Sigmoid colon (tissue), 7 donors: ENCODE measurements around the gene LRP1. TPM values are rescaled to one million over a fixed set of nuclear protein-coding genes. Genes with fewer than 3 reads are reported as not detected.
A peak's percentile ranks its signal among the peaks of the same experiment; 100 is the strongest.

ENCODE experiments used
- DNase-seq: peaks from one replicate; pipeline ENCODE4 v3.0.0-alpha.2; 2019
- H3K27ac ChIP-seq, 4 donors: fragments of 200-600 bp; sonication (generic); one replicate each; pipeline ENCODE4 v1.5.1; 2016 to 2019; ENCODE audit warnings: mild to moderate bottlenecking in 1 of 4
- H3K27me3 ChIP-seq, 3 donors: fragments of 200-600 bp; sonication (generic); one replicate each; pipeline ENCODE4 v1.5.1; 2019; ENCODE audit warnings: mild to moderate bottlenecking in 1 of 3
- H3K36me3 ChIP-seq, 4 donors: fragments of 200-600 bp; sonication (generic); one replicate each; pipeline ENCODE4 v1.5.1; 2016 to 2019
- H3K4me1 ChIP-seq, 4 donors: fragments of 200-600 bp; sonication (generic); one replicate each; pipeline ENCODE4 v1.5.1; 2017 to 2019
- H3K4me3 ChIP-seq, 4 donors: fragments of 200-600 bp; sonication (generic); one replicate each; pipeline ENCODE4 v1.5.1; 2017 to 2019; ENCODE audit warnings: mild to moderate bottlenecking in 2 of 4, moderate library complexity in 1 of 4
- H3K9me3 ChIP-seq, 4 donors: fragments of 200-600 bp in 3 of 4; sonication (generic) in 3 of 4; one replicate each; pipeline versions ENCODE4 v1.5.1 to v1.6.1; 2013 to 2019
- CTCF ChIP-seq, 4 experiments: fragments of 450-650 bp in 3 of 4; fragments of 200-600 bp in 1 of 4; IDR thresholded peaks; one replicate each; pipeline ENCODE4 v1.5.1; 2016 to 2019; ENCODE audit warnings: antibody characterized with exemption in 4 of 4, mild to moderate bottlenecking in 3 of 4, moderate library complexity in 2 of 4
- EP300 ChIP-seq, 4 donors: sonication (generic); formaldehyde crosslinking; IDR thresholded peaks; one replicate each; pipeline ENCODE4 v1.6.1; 2017; ENCODE audit warnings: antibody characterized with exemption in 4 of 4
- POLR2A ChIP-seq, 2 donors: fragments of 450-650 bp; IDR thresholded peaks; one replicate each; pipeline ENCODE4 v1.6.1; 2016; ENCODE audit warnings: antibody characterized with exemption in 2 of 2, mild to moderate bottlenecking in 2 of 2, moderate library complexity in 2 of 2
- POLR2AphosphoS5 ChIP-seq, 4 donors: sonication (generic); formaldehyde crosslinking; IDR thresholded peaks; one replicate each; pipeline ENCODE4 v1.6.1; 2017; ENCODE audit warnings: antibody characterized with exemption in 4 of 4
- WGBS, 2 donors: extraction: QIAGEN DNeasy Blood & Tissue Kit; methylation state at CpG; one replicate each; pipeline ENCODE4 v1.1.7; 2013; 5-methylcytosine and 5-hydroxymethylcytosine counted together
- intact Hi-C: fragments of 100-400 bp; cut with DNase I; formaldehyde crosslinking; loops from one replicate; pipeline ENCODE4 v1.15.1; 2023
- polyA plus RNA-seq, 3 donors: library from polyadenylated mRNA; stranded (reverse); fragments of 200-250 nt; gene quantifications; one replicate each; pipeline ENCODE4 v1.2.3, GENCODE V29; 2013
- total RNA-seq, 4 donors: library from RNA; depleted of rRNA; stranded (reverse); fragments of >200 nt; gene quantifications; one replicate each; pipeline ENCODE4 v1.1.0, GENCODE V29; 2016
- donor health status: healthy with polysubstance abuse.
- donor health status: Bipolar disorder and iron deficiency.
- donor health status: healthy.

Gene LRP1
- total and polyA plus RNA-seq, 7 donors: 11.4 to 262 (median 147) TPM

GRCh38 chr12:57214398-57214781 is 86.1 kb downstream of the LRP1 start:
- DNase-seq: no peak
- H3K4me3 ChIP-seq: no peak overlapping the region
- peaks cover 0 to 35% (median 22%) of the 10 kb centered on the region in 4 donors for H3K36me3 ChIP-seq
- WGBS, 2 donors: 3% methylated on average over 14 of the region's 14 CpGs
- H3K27ac ChIP-seq: no peak overlapping the region
- H3K9me3 ChIP-seq: no peaks in the 10 kb centered on the region
- intact Hi-C loops: loop anchor here (1.0 kb wide), 1 partner anchor 25 kb away; no protein-coding TSS in a partner anchor
- H3K27me3 ChIP-seq: peaks cover 41 to 58% (median 47%) of the 10 kb centered on the region in 3 donors
- H3K4me1 ChIP-seq: peaks cover 0 to 32% (median 28%) of the 10 kb centered on the region in 4 donors
- TF ChIP-seq CTCF (IDR thresholded peaks at IDR 0.05): peak; percentile 32 to 67 (median 62)
- TF ChIP-seq POLR2A (IDR thresholded peaks at IDR 0.05): no peak
- TF ChIP-seq EP300 (IDR thresholded peaks at IDR 0.05): no peak
- TF ChIP-seq POLR2AphosphoS5 (IDR thresholded peaks at IDR 0.05): peak in 2 of 4 donors; percentile 23 to 25

- Histone ChIP-seq H3K4me1 (peaks cover 0 to 34% (median 28%) of the 10 kb centered on the region in 4 donors), H3K36me3 (peaks cover 0 to 29% (median 16%) of the 10 kb centered on the region in 4 donors), H3K27me3 (peaks cover 46 to 65% (median 54%) of the 10 kb centered on the region in 3 donors), H3K27ac (no peak overlapping the region), H3K4me3 (no peak overlapping the region), H3K9me3 (no peaks in the 10 kb centered on the region)
- WGBS, 2 donors: 32 to 37% methylated on average over 11 of the region's 11 CpGs
- TF ChIP-seq POLR2A (IDR thresholded peaks at IDR 0.05) (no peak), POLR2AphosphoS5 (IDR thresholded peaks at IDR 0.05) (no peak), EP300 (IDR thresholded peaks at IDR 0.05) (no peak)
- no peak for DNase-seq
- intact Hi-C loops: no loop called here
Observed at GRCh38 chr12:57215065-57215464, 86.8 kb downstream of the LRP1 start.

DNA sequence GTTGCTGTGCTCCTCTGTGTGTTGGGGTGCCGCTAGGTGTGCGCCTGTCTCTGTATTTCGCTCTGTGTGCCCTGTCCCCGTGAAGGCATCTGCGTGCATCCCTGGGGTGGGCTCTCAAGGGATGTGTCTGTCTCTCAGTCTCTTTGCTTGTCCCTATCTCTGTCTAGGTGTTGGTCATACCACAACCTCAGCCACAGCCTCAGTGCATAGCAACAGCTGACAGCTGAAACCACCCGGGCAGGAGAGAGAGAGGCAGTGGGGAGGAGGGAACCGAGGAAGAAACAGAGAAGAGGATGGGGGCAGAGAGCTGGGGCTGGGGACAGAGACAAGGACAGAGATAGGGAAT is 87.4 kb downstream of the LRP1 start:
- peaks cover 50 to 71% (median 60%) of the 10 kb centered on the region in 3 donors for H3K27me3 ChIP-seq
- DNase-seq: no peak
- WGBS, 2 donors: 14 to 17% methylated on average over 7 of the region's 7 CpGs
- intact Hi-C loops: no loop called here
- H3K9me3 ChIP-seq: no peaks in the 10 kb centered on the region
- no peak overlapping the region for H3K27ac ChIP-seq
- peaks cover 0 to 38% (median 28%) of the 10 kb centered on the region in 4 donors for H3K4me1 ChIP-seq
- peaks cover 0 to 23% (median 10%) of the 10 kb centered on the region in 4 donors for H3K36me3 ChIP-seq
- H3K4me3 ChIP-seq: no peak overlapping the region
- TF ChIP-seq POLR2A (IDR thresholded peaks at IDR 0.05) (no peak), EP300 (IDR thresholded peaks at IDR 0.05) (no peak), CTCF (IDR thresholded peaks at IDR 0.05) (no peak), POLR2AphosphoS5 (IDR thresholded peaks at IDR 0.05) (no peak)

GRCh38 chr12:57216014-57216911 is 88.0 kb downstream of the LRP1 start, which contains the start of gene NXPH4:
Gene NXPH4, plus strand, starts transcription at chr12:57216794. Its CDS starts 176 bp downstream, at chr12:57216970.
- no peak for DNase-seq
- WGBS, 2 donors: 1% methylated on average over 102 of the region's 102 CpGs
- Histone ChIP-seq H3K27me3 (peaks cover 54 to 77% (median 66%) of the 10 kb centered on the region in 3 donors), H3K4me3 (peak within 1 kb of the TSS in 3 of 4 donors; percentile 22 to 48 (median 45)), H3K27ac (no peak within 1 kb of the TSS), H3K9me3 (no peaks in the 10 kb centered on the region), H3K4me1 (peaks cover 0 to 38% (median 28%) of the 10 kb centered on the region in 4 donors), H3K36me3 (peaks cover 0 to 17% (median 6%) of the 10 kb centered on the region in 4 donors)
- intact Hi-C loops: no loop called here
- no peak for TF ChIP-seq CTCF (IDR thresholded peaks at IDR 0.05)
- no peak for TF ChIP-seq POLR2AphosphoS5 (IDR thresholded peaks at IDR 0.05)
- no peak for TF ChIP-seq EP300 (IDR thresholded peaks at IDR 0.05)
- no peak for TF ChIP-seq POLR2A (IDR thresholded peaks at IDR 0.05)
